ENCODE data around the gene SF3B6.

The SF3B6 gene

GRCh38 chr2:24026233-24026632 lies 49.9 kb downstream of the SF3B6 start:
- no peak for DNase-seq (ENCODE audit: low read depth, low spot score)
- TF ChIP-seq CTCF (IDR thresholded peaks at IDR 0.05; ENCODE audit: low read depth, low read length) = no peak
- in situ Hi-C loops (cut with HindIII; ENCODE audit: low sequenced_read_pairs) = no loop called here
- H3K4me3 ChIP-seq (ENCODE audit: low read depth, low read length) = no peak overlapping the region

GRCh38 chr2:24024996-24025663 lies 51.0 kb downstream of the SF3B6 start:
- no peak for TF ChIP-seq CTCF (IDR thresholded peaks at IDR 0.05; ENCODE audit: low read depth, low read length)
- in situ Hi-C loops (cut with HindIII; ENCODE audit: low sequenced_read_pairs) = no loop called here
- no peak for DNase-seq (ENCODE audit: low read depth, low spot score)
- no peak overlapping the region for H3K4me3 ChIP-seq (ENCODE audit: low read depth, low read length)

- in situ Hi-C loops (cut with HindIII; ENCODE audit: low sequenced_read_pairs) = no loop called here
Observed at GRCh38 chr2:24024018-24024417, 52.1 kb downstream of the SF3B6 start.

GRCh38 chr2:24022975-24023575 lies 53.1 kb downstream of the SF3B6 start:
- TF ChIP-seq CTCF (IDR thresholded peaks at IDR 0.05; ENCODE audit: low read depth, low read length) = no peak
- H3K4me3 ChIP-seq (ENCODE audit: low read depth, low read length) = no peak overlapping the region
- no peak for DNase-seq (ENCODE audit: low read depth, low spot score)
- in situ Hi-C loops (cut with HindIII; ENCODE audit: low sequenced_read_pairs) = no loop called here

More at GRCh38 chr2:24024018-24024417, 52.1 kb downstream of the SF3B6 start:
- no peak overlapping the region for H3K4me3 ChIP-seq (ENCODE audit: low read depth, low read length)
- peak; percentile 29 for DNase-seq (ENCODE audit: low read depth, low spot score)
- TF ChIP-seq CTCF (IDR thresholded peaks at IDR 0.05; ENCODE audit: low read depth, low read length) = peak; percentile 57

- TF ChIP-seq CTCF (IDR thresholded peaks at IDR 0.05; ENCODE audit: low read depth, low read length) = no peak
- H3K4me3 ChIP-seq (ENCODE audit: low read depth, low read length) = no peak overlapping the region
- DNase-seq (ENCODE audit: low read depth, low spot score) = no peak
- in situ Hi-C loops (cut with HindIII; ENCODE audit: low sequenced_read_pairs) = no loop called here
Observed at GRCh38 chr2:24022324-24022974, 53.7 kb downstream of the SF3B6 start.

- no peak for DNase-seq (ENCODE audit: low read depth, low spot score)
- in situ Hi-C loops (cut with HindIII; ENCODE audit: low sequenced_read_pairs) = no loop called here
- TF ChIP-seq CTCF (IDR thresholded peaks at IDR 0.05; ENCODE audit: low read depth, low read length) = peak; percentile 20
Observed at GRCh38 chr2:24021122-24021998, 54.8 kb downstream of the SF3B6 start.

More at GRCh38 chr2:24021122-24021998, 54.8 kb downstream of the SF3B6 start:
- no peak overlapping the region for H3K4me3 ChIP-seq (ENCODE audit: low read depth, low read length)

All from astrocyte of the spinal cord (primary cell).